Right atrium auricular region (tissue), 2 donors: ENCODE measurements around the gene DLL1. TPM values are rescaled to one million over a fixed set of nuclear protein-coding genes. Genes with fewer than 3 reads are reported as not detected.
A peak's percentile ranks its signal among the peaks of the same experiment; 100 is the strongest.

ENCODE experiments used
- DNase-seq: peaks from one replicate; pipeline ENCODE4 v3.0.0-alpha.2; 2019; ENCODE audit warnings: low spot score
- H3K27ac ChIP-seq, 2 donors: fragments of 200-600 bp; sonication (generic); 1 replicate in 1 of 2; 2 replicates in 1 of 2; pipeline ENCODE4 v1.5.1; 2016 to 2019
- H3K27me3 ChIP-seq, 2 donors: fragments of 200-600 bp; sonication (generic); one replicate each; pipeline versions ENCODE4 v1.5.1 to v1.6.0; 2017 to 2019
- H3K36me3 ChIP-seq: fragments of 200-600 bp; sonication (generic); one replicate; pipeline ENCODE4 v1.5.1; 2016
- H3K4me1 ChIP-seq, 2 donors: fragments of 200-600 bp; sonication (generic); one replicate each; pipeline versions ENCODE4 v1.5.1 to v1.6.0; 2017 to 2019
- H3K4me3 ChIP-seq, 2 donors: fragments of 200-600 bp; sonication (generic); 1 replicate in 1 of 2; 2 replicates in 1 of 2; pipeline ENCODE4 v1.5.1; 2017 to 2019; ENCODE audit warnings: mild to moderate bottlenecking in 1 of 2, moderate library complexity in 1 of 2
- H3K9me3 ChIP-seq, 2 donors: fragments of 200-600 bp; sonication (generic); one replicate each; pipeline ENCODE4 v1.5.1; 2019
- total RNA-seq, 2 donors: library from RNA; depleted of rRNA; stranded (reverse); fragments of >200 nt; gene quantifications; one replicate each; pipeline ENCODE4 v1.1.0, GENCODE V29; 2016
- TF ChIP-seq, protein P1 (sequence below), 2 donors: fragments of 200-600 bp; sonication (generic); IDR thresholded peaks; one replicate each; pipeline ENCODE4 v1.5.1; 2019; ENCODE audit warnings: antibody characterized with exemption in 2 of 2

DLL1 gene
- total RNA-seq, 2 donors from 2014 or later: 11.2 to 22.0 TPM

DNA sequence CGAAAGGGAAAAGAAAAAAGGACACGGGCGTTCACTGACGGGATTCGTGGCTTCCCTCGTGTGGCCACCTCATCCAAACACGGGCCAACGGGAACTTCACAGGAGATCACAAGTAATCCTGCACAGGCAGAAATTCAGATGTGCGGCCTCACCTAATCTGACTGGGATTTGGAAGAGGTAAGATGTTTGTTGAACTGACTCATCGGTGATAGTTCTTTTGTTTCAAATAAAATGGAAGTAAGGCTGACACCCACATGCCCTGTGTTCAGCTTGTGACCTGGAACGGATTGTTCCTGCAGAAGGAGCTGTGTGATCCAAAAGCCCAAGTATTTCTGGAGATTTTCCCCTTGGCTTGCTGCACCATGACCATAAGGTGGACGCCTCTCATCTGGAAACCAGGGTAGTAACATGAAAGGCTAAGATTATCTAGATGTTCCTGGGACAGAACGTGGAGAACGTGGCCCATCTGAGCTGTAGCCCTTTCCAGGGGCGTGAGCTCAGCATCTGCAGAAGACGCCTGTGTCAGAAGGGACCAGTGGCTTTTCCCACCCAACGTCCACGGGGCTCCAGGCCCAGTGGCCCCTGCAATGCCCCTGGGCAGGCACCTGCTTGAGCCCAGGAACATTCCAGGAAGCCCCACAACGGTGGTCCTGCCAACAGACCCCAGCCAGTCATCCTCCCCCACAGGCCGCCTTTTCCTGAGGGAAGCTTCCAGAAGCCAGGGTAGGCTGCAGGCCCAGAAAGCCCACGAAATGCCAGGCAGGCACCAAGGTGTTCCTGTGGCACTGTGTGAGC lies 39.7 kb downstream of the DLL1 start:
- Histone ChIP-seq H3K27me3 (no peaks in the 10 kb centered on the region), H3K9me3 (no peaks in the 10 kb centered on the region), H3K4me3 (no peak overlapping the region), H3K36me3 (no peaks in the 10 kb centered on the region), H3K27ac (no peak overlapping the region), H3K4me1 (peaks cover 0 to 20% of the 10 kb centered on the region in 2 donors)
- no peak for DNase-seq
- TF ChIP-seq, protein P1, sequence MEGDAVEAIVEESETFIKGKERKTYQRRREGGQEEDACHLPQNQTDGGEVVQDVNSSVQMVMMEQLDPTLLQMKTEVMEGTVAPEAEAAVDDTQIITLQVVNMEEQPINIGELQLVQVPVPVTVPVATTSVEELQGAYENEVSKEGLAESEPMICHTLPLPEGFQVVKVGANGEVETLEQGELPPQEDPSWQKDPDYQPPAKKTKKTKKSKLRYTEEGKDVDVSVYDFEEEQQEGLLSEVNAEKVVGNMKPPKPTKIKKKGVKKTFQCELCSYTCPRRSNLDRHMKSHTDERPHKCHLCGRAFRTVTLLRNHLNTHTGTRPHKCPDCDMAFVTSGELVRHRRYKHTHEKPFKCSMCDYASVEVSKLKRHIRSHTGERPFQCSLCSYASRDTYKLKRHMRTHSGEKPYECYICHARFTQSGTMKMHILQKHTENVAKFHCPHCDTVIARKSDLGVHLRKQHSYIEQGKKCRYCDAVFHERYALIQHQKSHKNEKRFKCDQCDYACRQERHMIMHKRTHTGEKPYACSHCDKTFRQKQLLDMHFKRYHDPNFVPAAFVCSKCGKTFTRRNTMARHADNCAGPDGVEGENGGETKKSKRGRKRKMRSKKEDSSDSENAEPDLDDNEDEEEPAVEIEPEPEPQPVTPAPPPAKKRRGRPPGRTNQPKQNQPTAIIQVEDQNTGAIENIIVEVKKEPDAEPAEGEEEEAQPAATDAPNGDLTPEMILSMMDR (IDR thresholded peaks at IDR 0.05): no peak

DNA sequence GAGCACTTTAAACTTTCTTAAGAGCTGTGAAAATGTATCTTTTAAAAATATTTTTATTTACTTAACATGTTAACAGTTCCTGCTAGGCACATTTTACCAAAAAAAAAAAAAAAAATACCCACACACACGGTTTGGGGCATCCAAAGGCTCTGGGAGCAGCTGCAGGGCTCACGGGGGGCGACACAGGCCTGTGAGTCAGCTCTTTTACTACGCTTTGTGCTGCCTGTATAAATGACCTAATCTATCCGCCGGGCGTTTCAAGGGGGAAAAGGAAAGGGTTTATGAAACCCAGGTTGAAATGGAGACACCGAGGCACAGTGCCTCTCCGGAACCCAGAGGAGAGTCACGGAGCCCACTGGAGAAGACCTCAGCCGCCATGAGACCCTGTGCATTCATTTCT lies 40.4 kb downstream of the DLL1 start:
- H3K4me3 ChIP-seq: no peak overlapping the region
- H3K27ac ChIP-seq: no peak overlapping the region
- no peaks in the 10 kb centered on the region for H3K9me3 ChIP-seq
- TF ChIP-seq, protein P1 (IDR thresholded peaks at IDR 0.05): no peak
- H3K27me3 ChIP-seq: no peaks in the 10 kb centered on the region
- H3K4me1 ChIP-seq: peaks cover 0 to 20% of the 10 kb centered on the region in 2 donors
- no peaks in the 10 kb centered on the region for H3K36me3 ChIP-seq
- DNase-seq: no peak

DNA sequence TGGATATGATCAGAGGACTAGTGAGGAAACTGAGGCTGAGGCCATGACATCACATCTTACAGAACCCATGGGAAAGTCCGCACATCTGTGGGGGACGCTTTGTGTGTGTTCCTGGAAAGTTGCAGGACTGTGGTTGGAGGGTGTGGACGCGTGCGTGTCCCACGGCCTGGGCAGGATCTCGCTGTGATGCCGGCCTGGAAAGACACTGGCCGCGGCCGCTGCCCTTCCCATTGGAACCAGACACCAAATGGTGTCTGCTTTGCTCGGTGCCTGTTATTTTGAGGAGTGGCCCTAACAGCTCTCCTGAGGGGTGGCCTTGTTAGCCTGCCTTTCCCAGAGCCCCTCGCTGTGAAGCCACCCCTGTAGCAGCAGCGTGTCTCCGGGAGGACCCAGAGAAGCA lies 41.1 kb downstream of the DLL1 start:
- Histone ChIP-seq H3K27me3 (no peaks in the 10 kb centered on the region), H3K36me3 (no peaks in the 10 kb centered on the region), H3K27ac (no peak overlapping the region), H3K4me1 (peaks cover 0 to 20% of the 10 kb centered on the region in 2 donors), H3K4me3 (no peak overlapping the region), H3K9me3 (no peaks in the 10 kb centered on the region)
- TF ChIP-seq, protein P1 (IDR thresholded peaks at IDR 0.05): no peak
- DNase-seq: no peak

DNA sequence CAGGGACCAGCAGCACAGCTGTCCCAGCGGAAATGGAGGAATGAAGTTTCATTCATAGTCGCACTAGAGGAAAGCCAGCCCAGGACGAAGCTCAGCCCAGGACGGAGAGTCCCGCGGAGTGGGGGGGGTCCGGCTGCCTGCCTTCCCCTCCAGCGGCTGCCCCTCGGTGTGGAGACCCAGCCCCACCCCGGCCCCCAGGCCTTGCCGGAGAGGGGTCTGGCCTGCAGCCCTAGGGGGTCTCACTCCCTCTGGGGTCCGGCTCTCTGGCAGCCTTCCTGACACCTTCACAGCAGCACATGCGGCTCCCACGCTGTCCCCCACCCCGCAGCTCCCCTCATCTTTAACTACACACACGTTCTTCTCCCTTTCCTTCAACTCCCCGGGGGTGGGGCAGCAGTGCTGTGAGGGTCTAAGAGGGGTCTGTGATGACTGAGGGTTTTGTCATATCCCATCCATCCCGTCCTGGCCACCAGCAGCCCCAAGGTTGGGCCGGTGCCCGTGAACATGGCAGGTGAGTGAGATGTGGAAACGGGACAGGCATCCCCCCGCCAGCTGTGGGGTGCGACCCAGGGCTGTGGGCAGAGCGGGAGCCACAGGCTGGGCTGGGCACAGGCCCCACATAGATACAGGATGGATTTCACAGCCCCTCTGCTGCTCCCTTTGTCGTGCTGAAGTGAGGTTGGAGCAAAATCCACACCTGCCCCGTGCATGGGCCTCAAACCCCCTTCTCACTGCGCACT lies 41.8 kb downstream of the DLL1 start:
- Histone ChIP-seq H3K4me3 (no peak overlapping the region), H3K4me1 (peaks cover 0 to 20% of the 10 kb centered on the region in 2 donors), H3K36me3 (no peaks in the 10 kb centered on the region), H3K27ac (no peak overlapping the region), H3K27me3 (no peaks in the 10 kb centered on the region), H3K9me3 (no peaks in the 10 kb centered on the region)
- TF ChIP-seq, protein P1 (IDR thresholded peaks at IDR 0.05): no peak
- no peak for DNase-seq

DNA sequence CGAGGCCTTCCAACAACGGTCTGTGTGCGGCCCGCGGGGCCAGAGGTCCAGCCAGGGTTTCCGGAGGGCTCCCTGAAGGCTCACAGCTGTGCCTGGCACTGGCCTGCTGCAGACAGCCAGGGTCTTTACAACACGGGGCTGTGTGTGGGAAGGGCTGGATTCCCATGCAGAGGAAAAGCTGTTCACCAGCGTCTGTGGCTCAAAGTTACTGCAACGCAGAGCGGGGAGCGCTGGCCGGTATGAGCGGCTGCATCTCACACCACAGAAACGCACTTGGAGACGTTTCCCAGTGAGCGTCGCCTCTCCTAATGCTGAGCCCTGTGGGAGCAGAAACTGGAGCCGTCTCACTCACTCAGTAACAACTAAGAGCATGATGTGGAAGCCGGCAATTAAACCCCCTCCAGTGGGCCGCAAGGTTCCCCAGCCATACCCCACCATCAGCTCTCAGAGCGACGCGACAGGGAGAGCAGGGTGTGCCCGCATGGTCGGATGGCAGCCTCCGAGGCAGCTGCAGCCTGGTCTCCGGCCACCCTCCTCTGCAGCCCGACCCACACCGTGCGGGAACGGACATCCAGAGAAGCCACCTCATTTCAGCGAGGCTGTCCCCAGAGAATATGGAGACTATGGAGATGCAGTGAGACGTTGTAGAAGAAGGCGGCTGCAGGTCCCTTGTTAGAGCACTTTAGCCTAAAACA lies 42.6 kb downstream of the DLL1 start:
- Histone ChIP-seq H3K4me1 (peaks cover 0 to 20% of the 10 kb centered on the region in 2 donors), H3K4me3 (peak overlapping the region in 1 of 2 donors; percentile 7), H3K27ac (no peak overlapping the region), H3K36me3 (no peaks in the 10 kb centered on the region), H3K9me3 (no peaks in the 10 kb centered on the region), H3K27me3 (no peaks in the 10 kb centered on the region)
- TF ChIP-seq, protein P1 (IDR thresholded peaks at IDR 0.05): no peak
- no peak for DNase-seq
